NCI-H446 (cell line): Measurements from ENCODE around the gene SUCO.
A peak's percentile ranks its signal among the peaks of the same experiment; 100 is the strongest.
"Not testable (repeated sequence)": the region's sequence is repeated elsewhere in the genome, so short reads cannot be mapped to it uniquely, and the experiment has no call there.

Experiments used
- DNase-seq, 2 experiments: peaks; one replicate each; lab custom pipeline; 2025; lab: John Stamatoyannopoulos, UW

SUCO gene

DNA sequence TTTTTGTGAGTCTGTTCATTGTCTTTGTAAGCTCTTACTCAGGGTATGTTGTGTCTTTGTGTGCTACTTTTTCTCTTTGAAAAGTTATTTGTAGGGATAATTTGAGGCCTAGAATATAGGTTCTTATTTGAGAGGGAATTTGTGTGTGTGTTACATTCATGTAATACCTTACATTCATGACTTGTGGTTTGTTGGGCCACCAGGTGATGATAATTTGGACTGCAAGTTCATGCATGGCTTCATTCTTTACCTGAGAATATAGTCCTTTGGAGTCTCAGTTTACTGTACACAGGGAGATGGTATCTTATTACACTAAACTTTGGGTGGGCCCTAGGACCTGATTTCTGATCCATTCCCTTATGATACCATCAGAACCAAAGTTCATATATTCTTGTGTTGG is 74.2 kb downstream of the SUCO start:
- no peak for DNase-seq

DNA sequence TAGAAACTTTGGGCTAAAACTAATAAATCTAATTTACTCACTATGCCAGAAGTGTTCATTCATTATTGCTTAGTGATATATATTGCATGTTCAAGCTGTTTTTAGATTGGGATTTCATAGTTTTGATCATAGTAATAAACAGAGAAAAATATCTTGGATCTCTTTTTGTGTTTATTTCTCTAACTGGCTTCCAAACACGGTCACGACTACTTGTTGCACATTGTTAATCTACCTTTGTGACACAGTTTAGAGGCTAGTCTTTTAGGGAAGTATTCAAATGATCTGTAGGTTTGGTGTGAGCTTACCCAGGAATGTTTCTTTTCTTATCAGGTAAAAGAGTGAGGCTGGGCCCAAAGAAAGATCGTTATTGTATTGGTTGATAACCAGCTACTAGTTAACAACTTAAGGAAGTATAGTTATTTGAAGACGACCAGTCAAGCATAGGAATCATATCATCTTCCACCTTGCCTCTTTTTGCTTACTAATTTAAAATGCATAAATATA is 75.2 kb downstream of the SUCO start:
- DNase-seq, result no peak

GRCh38 chr1:172609528-172609927 is 76.6 kb downstream of the SUCO start:
- no peak for DNase-seq

- DNase-seq, result no peak
Observed at GRCh38 chr1:172612478-172612877, 79.5 kb downstream of the SUCO start.

DNA sequence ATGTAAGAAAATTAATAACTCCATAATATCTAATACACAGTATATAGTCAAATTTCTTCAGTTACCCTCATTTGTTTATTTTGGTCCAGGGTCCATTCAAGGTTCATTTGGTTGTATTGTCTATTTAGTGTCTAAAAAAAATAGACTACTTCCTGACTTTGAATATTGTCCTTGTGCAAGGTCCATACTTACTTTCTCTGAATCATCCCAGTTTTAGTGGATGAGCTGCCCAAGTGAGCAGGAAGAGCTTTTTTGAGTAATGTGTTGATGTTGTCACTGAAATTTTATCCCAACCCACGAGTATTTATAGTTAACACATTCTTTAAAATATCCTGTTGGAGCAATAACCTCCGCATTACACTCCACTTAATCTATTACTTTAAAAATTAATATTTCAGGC is 80.3 kb downstream of the SUCO start:
- no peak for DNase-seq

GRCh38 chr1:172616195-172616594 is 83.2 kb downstream of the SUCO start:
- DNase-seq, result no peak

GRCh38 chr1:172616636-172617035 is 83.7 kb downstream of the SUCO start:
- DNase-seq, result no peak

GRCh38 chr1:172620603-172621002 is 87.7 kb downstream of the SUCO start:
- DNase-seq, result not testable (repeated sequence)

- DNase-seq, result no peak
Observed at GRCh38 chr1:172622541-172622940, 89.6 kb downstream of the SUCO start.

GRCh38 chr1:172623748-172624147 is 90.8 kb downstream of the SUCO start:
- DNase-seq, result no peak

- DNase-seq, result no peak
Observed at GRCh38 chr1:172626845-172627244, 93.9 kb downstream of the SUCO start.

GRCh38 chr1:172627702-172628101 is 94.8 kb downstream of the SUCO start:
- DNase-seq, result no peak

DNA sequence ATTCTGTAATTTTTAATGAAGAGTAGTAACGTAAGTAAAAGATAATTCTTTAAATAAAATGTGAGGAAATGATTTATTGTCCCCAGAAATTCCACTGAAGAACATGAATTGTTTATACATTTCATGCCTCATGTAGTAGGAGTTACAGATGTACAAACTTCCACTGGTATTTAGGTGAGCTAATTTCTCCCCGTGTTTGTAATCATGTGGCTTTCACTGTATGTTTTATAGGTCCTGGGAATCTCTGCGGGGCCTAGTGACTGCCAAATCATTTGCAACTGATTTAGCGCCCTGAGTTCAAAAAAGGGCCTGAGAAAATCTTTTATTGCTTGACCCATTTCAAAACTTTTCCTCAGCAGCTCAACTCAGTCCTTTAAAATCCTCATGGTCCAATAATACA is 95.5 kb downstream of the SUCO start:
- no peak for DNase-seq

DNA sequence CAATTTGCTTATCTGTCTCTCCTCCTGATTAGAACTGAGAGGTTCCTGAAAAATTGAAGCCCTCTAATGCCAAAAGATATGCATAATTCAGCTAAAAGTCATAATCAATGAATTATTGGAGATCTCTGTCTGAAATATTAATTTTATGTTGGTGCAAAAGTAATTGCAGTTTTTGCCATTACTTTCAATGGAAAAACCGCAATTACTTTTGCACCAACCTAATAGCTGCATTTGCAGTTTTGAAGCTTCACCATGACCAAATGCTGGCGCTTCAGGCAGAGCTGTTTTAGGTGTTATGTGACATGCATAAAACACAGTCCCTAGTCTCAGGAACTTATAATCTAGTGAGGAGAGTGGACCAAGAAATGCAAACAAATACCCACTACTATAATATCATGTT is 96.2 kb downstream of the SUCO start:
- no peak for DNase-seq

GRCh38 chr1:172629638-172630037 is 96.7 kb downstream of the SUCO start:
- DNase-seq, result no peak

DNA sequence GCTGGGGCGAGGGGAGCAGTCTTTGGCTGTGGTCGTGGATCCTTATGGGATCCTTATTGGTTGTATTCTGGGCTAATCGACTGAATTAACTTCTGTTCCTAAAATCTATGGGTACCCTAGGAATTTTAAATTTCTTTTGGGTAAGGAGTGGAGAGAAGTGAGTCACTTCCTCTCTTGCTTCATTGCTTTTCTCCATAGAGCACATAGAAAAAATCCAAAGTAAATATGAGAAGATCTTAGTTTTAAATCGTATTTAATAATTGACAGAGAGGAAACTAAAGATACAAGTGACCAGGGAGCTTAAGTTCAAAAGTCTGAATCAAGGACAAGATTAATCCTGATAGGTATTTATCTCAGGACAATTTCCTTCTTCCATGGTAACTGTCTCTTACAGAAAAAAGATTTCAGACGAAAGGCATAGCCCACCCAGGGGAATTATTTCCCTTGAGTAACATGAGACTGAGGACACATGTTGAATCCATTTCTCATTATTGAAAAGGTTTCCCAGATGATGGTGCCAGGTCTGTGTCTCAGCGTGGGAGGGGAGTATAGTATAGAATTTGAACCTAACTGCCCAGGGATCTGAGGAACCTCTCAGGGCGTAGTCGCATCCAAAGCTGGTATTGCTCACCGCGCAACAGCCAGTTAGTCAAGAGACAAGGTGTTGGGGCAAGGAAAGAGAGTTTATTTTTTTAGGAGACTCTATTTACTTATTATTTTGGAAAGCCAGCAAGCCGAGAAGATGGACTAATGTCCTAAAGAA is 97.3 kb downstream of the SUCO start:
- DNase-seq, result no peak

DNA sequence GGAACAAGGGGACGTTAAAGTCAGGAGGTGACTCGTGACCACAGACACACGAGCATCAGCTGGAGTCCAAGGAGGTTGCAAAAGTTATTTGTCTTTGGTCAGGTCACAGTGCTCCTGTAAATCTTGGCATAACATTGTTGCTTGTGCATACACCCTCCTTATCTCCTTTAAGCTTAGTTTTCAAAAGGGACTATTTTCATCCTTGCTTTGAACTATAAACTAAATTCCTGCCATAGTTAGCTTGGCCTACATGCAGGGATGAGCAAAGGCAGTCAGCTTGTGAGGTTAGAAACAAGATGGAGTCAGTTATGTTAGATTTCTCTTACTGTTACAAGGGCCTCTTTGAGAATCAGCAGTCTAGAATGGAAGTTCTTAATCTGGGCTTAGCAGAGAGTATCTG is 97.9 kb downstream of the SUCO start:
- no peak for DNase-seq

DNA sequence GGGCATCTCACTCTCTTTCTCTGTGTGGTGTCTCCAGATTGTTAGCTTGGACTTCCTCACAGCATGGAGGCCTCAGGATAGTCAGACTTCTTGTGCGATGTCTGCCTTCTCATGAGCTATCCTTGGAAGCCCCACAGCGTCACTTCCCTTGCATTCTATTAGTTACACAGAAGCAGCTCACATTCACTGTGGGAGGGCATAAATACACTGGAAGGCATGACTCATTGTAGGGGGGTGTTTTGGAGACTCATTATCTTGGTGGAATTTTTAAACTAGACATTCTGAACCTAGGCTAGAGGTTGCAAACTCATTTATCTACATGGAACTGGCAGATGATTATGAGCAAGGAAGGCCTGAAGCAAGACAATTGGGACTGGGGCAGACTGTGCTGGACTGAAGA is 104.6 kb downstream of the SUCO start:
- DNase-seq, result no peak

DNA sequence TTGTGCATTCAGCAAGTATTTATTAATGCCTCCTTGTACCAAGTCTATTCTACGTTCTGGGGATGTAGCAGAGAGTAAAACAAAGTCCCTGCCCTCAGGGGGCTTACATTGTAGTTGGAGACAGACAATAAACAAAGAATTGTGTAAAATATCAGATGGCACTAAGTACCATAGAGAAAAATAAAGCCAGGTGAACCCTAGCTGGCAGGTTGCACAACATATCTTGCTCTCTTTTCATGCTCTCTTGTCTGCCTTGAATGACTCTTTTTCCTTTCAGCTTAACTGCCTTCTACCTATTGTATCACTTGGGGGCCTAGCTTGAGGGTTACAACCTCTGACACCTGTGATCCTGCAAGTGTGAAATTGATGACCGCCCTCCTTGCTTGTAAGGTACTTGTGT is 105.3 kb downstream of the SUCO start:
- DNase-seq, result no peak

DNA sequence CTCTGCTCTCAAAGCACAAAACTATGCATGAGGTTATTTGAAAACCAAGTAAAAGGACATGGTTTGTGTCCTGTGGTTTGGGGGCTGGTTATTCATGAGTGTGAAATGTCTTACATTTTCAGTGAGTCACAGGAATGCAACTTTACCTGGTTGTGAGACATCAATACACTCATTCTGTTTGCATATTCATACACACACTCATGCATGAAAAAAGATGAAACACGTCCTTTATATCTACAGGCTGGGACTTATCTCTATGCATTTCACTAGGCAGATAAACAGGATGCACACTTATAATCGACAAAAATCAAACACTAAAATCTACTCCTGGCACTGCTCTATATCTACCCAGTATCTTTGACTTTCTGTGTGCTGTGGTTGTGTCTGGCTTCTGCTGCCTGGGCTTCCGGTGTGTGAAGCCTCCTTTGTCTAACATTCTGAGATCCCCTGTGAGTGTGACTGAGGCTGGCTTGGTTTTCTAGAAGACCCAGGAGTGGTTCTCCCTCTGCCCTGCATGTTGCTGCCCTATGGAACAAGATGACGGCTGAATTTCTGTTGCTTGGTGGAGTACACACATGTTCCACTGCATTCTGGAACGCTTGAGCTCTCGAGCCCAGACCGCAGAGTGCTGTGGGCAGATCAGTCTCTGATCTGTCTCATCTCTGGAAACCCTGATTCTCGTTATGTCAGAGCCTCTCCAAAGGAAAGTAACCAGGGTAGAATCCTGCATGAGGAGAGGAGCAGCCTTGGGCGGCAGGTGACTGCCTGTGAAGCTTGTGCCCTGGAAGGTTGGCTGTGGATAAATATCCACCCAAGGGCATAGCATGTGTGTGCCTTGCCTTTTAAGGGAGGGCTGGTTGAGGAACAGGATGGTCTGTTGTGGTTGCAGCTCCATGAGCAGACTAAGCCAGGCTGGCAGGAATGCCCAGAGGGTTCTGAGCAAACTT is 106.2 kb downstream of the SUCO start:
- DNase-seq, result no peak

DNA sequence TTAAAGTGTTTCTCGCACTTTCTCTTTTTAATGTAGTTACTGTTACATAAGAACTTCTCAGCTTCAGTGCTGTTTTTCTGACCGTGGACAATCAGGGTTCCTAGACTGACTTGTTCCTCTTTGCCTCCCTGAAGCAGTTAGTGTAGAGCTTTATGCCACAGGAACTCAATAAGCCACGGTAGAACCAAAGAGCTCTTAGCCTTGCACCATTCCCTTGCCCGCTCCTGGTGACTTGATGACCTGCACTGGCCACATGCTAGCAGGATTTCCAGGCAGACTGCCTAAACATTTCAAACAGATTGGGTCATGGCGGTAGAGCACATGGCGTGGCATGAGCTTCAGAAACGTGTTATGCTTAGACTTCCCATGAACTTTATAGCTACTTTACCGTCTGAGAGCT is 107.2 kb downstream of the SUCO start:
- DNase-seq, result no peak

DNA sequence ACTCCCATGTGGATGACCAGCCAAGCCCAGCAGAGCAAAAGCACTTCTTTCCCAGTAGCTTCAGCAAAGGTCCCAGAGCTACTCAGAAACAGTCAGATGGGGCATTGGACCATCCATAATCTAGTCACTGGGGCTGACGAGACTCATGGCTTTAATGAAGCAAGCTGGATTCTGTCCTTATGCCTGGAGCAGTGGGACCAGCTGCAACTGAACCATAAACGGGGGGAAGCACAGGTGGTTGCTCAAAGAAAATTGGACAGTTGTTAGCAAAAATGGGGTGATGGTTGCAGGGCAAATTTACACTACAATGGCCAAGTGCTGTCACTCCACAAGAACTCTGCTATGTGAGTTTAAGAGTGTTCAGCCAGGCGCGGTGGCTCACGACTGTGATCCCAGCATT is 108.5 kb downstream of the SUCO start:
- DNase-seq, result no peak

DNA sequence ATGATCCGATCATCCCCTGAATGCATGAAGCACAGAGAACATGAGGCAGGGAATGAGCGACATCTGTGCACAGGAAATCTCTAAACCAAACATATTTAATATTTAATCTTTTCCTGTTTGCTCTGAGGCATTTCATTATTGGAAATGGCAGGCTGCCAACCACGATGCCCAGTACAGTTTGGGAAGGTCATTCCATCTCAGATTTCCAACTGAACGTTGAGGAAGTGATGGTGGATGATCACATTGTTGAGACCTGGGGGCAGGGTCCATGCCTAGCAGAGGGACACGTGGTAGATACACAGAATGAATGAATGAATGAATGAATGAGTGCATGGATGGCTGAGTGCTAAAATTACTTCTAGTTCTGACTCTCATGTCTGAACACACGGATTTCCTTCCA is 110.0 kb downstream of the SUCO start:
- peak in 1 of 2 experiments; percentile 14 for DNase-seq
